IPS-NIHi7 (cell line): ENCODE data around the gene SLC39A2.

Experiments used
- DNase-seq: peaks from one replicate; pipeline ENCODE4 v3.0.0; 2012; ENCODE audit warnings: mixed read lengths; ENCODE audit errors: extremely low spot score

The SLC39A2 gene

DNA sequence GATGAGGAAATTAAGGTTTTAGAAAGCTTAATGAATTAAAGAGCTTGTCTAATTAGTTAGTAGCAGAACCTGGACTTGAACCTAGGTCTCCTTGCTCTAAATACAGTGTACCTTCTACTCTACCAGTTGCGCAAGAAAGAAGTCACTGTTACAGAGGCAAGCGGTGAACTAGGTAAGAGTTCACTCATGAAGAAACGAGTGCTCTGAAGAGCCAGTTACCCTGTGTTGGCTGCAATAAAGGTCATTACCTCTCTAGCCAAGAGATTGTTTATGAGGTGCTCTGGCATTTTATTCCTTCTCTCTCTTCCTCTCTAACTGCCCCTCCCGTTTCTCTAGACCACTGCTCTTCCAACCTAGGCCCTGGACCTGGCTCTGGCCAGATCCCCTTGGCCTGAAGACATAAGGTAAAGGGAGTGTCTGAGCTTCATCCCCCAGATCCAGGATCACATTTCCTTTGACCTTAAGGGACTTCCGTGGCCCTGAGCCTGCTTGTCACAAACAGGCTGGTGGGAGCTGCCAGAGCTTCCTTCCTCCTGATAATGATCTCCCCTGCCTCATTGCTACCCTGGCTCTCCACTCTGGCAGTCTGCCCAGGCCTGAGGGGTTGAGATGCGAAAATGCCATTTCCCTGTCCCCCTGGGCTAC lies 45.0 kb downstream of the SLC39A2 start:
- no peak for DNase-seq

DNA sequence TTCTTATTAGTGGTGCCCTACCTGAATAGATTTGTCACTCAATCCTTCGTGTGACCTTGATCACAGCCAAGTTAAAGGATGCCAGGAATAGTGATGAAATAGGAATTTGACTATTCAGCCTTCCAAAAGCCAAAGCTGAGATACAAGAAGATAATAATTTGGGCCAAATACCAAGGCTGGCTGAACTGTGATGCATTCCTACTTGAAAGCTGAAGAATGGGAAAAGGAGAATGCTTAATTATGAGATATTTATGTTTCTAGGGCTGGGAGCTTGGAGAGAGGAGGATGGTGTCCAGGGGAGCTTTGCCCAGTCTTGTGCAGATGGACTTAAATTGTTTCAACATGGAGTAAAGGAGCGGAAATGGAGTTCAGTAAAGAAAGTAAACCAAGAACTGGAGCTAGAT lies 48.3 kb downstream of the SLC39A2 start:
- DNase-seq: no peak

DNA sequence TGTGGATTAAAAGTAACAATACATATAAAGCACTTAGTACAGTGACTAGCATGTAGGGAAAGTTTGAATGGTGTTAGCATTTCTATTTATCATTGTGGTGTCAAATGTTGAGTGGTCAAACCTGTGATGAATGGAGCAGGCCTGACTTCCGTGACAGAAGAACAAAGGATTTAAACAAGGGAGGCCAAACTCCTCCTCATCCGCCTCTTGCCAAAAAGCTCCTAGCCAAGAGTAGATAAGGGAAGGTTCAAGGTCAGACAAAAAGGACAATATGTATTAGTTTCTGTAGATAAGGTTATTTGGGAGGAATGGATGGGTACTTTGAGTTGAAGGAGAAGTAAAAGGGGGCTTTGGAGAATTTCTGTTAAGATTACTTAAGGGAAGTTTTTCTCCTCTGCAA lies 49.5 kb downstream of the SLC39A2 start:
- DNase-seq: no peak

DNA sequence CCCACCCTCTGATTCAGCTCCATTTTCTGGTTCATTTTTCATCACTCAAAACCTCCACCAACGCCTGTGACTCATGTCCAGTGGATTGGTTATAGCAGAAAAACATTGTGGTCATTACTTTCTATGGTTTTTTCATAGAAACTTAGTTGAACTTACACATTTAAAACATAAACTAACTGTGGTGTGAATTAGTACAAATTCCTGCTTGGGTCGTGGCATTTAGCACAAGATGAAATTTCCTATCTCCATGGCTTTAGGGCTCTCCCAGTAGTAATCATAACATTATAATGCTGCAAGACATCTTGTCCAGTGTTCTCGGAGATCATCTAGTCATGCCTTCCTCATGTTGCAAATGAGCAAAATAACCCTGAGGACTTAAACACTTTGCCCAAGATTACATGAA lies 50.2 kb downstream of the SLC39A2 start:
- DNase-seq: no peak

DNA sequence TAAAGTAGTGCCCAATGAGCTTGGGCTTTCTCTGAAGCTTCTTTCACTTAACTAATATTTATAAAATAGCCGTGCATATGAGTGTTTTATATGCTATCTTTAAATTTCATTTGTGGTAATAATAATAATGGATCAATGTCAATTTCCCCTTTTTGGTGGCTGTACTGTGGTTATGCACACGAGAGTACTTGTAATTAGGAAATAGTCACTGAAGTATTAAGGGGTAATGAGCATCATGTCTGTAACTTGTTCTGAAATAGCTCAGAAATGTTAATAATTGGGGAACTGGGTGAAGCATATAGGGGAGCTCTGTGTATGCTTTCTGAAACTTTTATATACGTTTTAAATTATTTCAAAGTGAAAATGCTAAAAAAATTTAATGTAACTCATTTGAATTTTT lies 51.5 kb downstream of the SLC39A2 start:
- DNase-seq: no peak
